Prostate gland (tissue), 2 donors: Measurements from ENCODE around the gene ATP5PD. TPM values are rescaled to one million over a fixed set of nuclear protein-coding genes. Genes with fewer than 3 reads are reported as not detected.

Experiments used
- DNase-seq: peaks from one replicate; pipeline ENCODE4 v3.0.0-alpha.2; 2019; ENCODE audit warnings: low spot score
- H3K27ac ChIP-seq, 2 donors: fragments of 200-600 bp; sonication (generic); 2 replicates each; pipeline ENCODE4 v1.5.1; 2017 to 2019
- H3K27me3 ChIP-seq: fragments of 200-600 bp; sonication (generic); replicated peaks from 2 replicates; pipeline ENCODE4 v1.5.1; 2019; ENCODE audit not compliant: insufficient read depth
- H3K36me3 ChIP-seq, 2 donors: fragments of 200-600 bp; sonication (generic); 1 replicate in 1 of 2; 2 replicates in 1 of 2; pipeline versions ENCODE4 v1.5.1 to v1.8.1; 2017 to 2019
- H3K4me1 ChIP-seq: fragments of 200-600 bp; sonication (generic); replicated peaks from 2 replicates; pipeline ENCODE4 v1.5.1; 2019
- H3K4me3 ChIP-seq, 2 donors: fragments of 200-600 bp; sonication (generic); 2 replicates each; pipeline ENCODE4 v1.5.1; 2017 to 2019
- H3K9me3 ChIP-seq: fragments of 200-600 bp; sonication (generic); 2 replicates; pipeline ENCODE4 v1.5.1; 2017
- CTCF ChIP-seq, 4 experiments: fragments of 200-600 bp in 2 of 4; fragments of 450-650 bp in 2 of 4; sonication (generic) in 2 of 4; IDR thresholded peaks; 1 replicate in 3 of 4; 2 replicates in 1 of 4; pipeline ENCODE4 v1.5.1; 2016 to 2019; ENCODE audit warnings: antibody characterized with exemption in 4 of 4, mild to moderate bottlenecking in 2 of 4, moderate library complexity in 2 of 4
- POLR2A ChIP-seq: fragments of 450-650 bp; IDR thresholded peaks from one replicate; pipeline ENCODE4 v1.6.1; 2016; ENCODE audit warnings: antibody characterized with exemption, mild to moderate bottlenecking
- POLR2AphosphoS5 ChIP-seq: sonication (generic); formaldehyde crosslinking; IDR thresholded peaks from one replicate; pipeline ENCODE4 v1.6.1; 2017; ENCODE audit warnings: antibody characterized with exemption
- WGBS: methylation state at CpG from one replicate; pipeline ENCODE4 v1.1.5; 2018; 5-methylcytosine and 5-hydroxymethylcytosine counted together
- intact Hi-C: fragments of 100-400 bp; cut with DNase I; formaldehyde crosslinking; loops from one replicate; pipeline ENCODE4 v1.14.2; 2022
- small RNA-seq, 2 donors: library from RNA; depleted of rRNA; stranded (forward); fragments of <200 nt; gene quantifications; one replicate each; pipeline ENCODE3, GENCODE V24; 2016
- total RNA-seq, 2 donors: library from RNA; depleted of rRNA; stranded (reverse); fragments of >200 nt; gene quantifications; one replicate each; pipeline ENCODE4 v1.1.0, GENCODE V29; 2016

ATP5PD gene
- total RNA-seq, 2 donors from 2014 or later, result 116 to 201 TPM

- H3K4me1 ChIP-seq, result no peaks in the 10 kb centered on the region
- TF ChIP-seq POLR2AphosphoS5 (no peak), POLR2A (no peak), CTCF (IDR thresholded peaks at IDR 0.05) (no peak)
- H3K27me3 ChIP-seq, result no peaks in the 10 kb centered on the region
- intact Hi-C loops, result no loop called here
- 90% methylated on average over 10 of the region's 10 CpGs for WGBS
- H3K36me3 ChIP-seq, result no peaks in the 10 kb centered on the region
- H3K4me3 ChIP-seq, result no peak overlapping the region
- no peak for DNase-seq
- H3K9me3 ChIP-seq, result no peaks in the 10 kb centered on the region
- no peak overlapping the region for H3K27ac ChIP-seq
Measured at GRCh38 chr17:74990581-74991105, 56.1 kb downstream of the ATP5PD start.

Small RNAs within 50 kb of the gene (small RNA-seq; reads per million reads assigned to genes)
- gene AC111186.1 (0 reads per million in 2 donors), gene RF00019 (0 reads per million in 2 donors), gene RN7SL573P (0 reads per million in 2 donors), gene RNU6-362P (0 reads per million in 2 donors)

Other genes with a start within 250 kb of the ATP5PD start
- 1 to 10 TPM in 1 of 2 donors, not detected in 1; 3.6 TPM for gene GRIN2C, start 187.1 kb downstream of the ATP5PD start, total RNA-seq
- 100 to 1,000 TPM in 1 of 2 donors, 10 to 100 TPM in 1; 24.6 to 182 TPM for gene FDXR, start 174.0 kb downstream of the ATP5PD start, total RNA-seq
- gene FADS6, start 153.3 kb downstream of the ATP5PD start, total RNA-seq, result not detected
- 1 to 10 TPM in 1 of 2 donors, not detected in 1; 1.1 TPM for gene USH1G, start 123.7 kb downstream of the ATP5PD start, total RNA-seq
- under 1 TPM in 1 of 2 donors, not detected in 1; 0.85 TPM for gene OTOP2, start 122.7 kb downstream of the ATP5PD start, total RNA-seq
- not detected for gene OTOP3, start 111.1 kb downstream of the ATP5PD start, total RNA-seq
- gene HID1, start 74.2 kb downstream of the ATP5PD start, total RNA-seq, result 100 to 1,000 TPM in 1 of 2 donors, 10 to 100 TPM in 1; 87.1 to 101 TPM
- gene CDR2L, start 59.3 kb downstream of the ATP5PD start, total RNA-seq, result 10 to 100 TPM; 13.7 to 34.9 TPM
- gene MRPL58, start 34.3 kb downstream of the ATP5PD start, total RNA-seq, result 10 to 100 TPM; 28.4 to 73.8 TPM
- gene KCTD2, start 256 bp upstream of the ATP5PD start, total RNA-seq, result 100 to 1,000 TPM in 1 of 2 donors, 10 to 100 TPM in 1; 24.4 to 104 TPM
- gene SLC16A5, start 41.0 kb upstream of the ATP5PD start, total RNA-seq, result 10 to 100 TPM; 65.0 to 66.4 TPM
- 10 to 100 TPM; 13.6 to 15.1 TPM for gene ARMC7, start 63.0 kb upstream of the ATP5PD start, total RNA-seq
- 100 to 1,000 TPM; 120 to 166 TPM for gene NT5C, start 84.8 kb upstream of the ATP5PD start, total RNA-seq
- 100 to 1,000 TPM in 1 of 2 donors, 10 to 100 TPM in 1; 97.9 to 132 TPM for gene JPT1, start 107.5 kb upstream of the ATP5PD start, total RNA-seq
- gene SUMO2, start 136.0 kb upstream of the ATP5PD start, total RNA-seq, result 10 to 100 TPM; 79.7 to 97.2 TPM
- 10 to 100 TPM; 41.0 to 46.7 TPM for gene NUP85, start 158.7 kb upstream of the ATP5PD start, total RNA-seq
- 10 to 100 TPM; 18.9 to 43.3 TPM for gene GGA3, start 214.6 kb upstream of the ATP5PD start, total RNA-seq
- gene MRPS7, start 214.9 kb upstream of the ATP5PD start, total RNA-seq, result 10 to 100 TPM; 40.8 to 45.3 TPM
- gene MIF4GD, start 224.3 kb upstream of the ATP5PD start, total RNA-seq, result 10 to 100 TPM; 14.1 to 31.4 TPM
- 10 to 100 TPM in 1 of 2 donors, 1 to 10 TPM in 1; 5.2 to 15.2 TPM for gene SLC25A19, start 242.5 kb upstream of the ATP5PD start, total RNA-seq